HL-60 (cell line): ENCODE measurements around the gene OTULINL.

Source experiments
- CTCF ChIP-seq: IDR thresholded peaks from one replicate; pipeline ENCODE4 v1.5.1; 2011; ENCODE audit warnings: low read length, control low read depth, inconsistent platforms; ENCODE audit not compliant: insufficient read depth
- POLR2AphosphoS5 ChIP-seq: IDR thresholded peaks from 2 replicates; pipeline ENCODE4 v1.6.1; 2012; ENCODE audit warnings: low read depth
- SPI1 ChIP-seq: IDR thresholded peaks from 2 replicates; pipeline ENCODE4 v1.6.1; 2012; ENCODE audit warnings: low read depth, mild to moderate bottlenecking, borderline replicate concordance
- TF ChIP-seq, protein P1 (sequence below): IDR thresholded peaks from 2 replicates; pipeline ENCODE4 v1.6.1; 2012; ENCODE audit warnings: low read depth; ENCODE audit not compliant: insufficient replicate concordance

DNA sequence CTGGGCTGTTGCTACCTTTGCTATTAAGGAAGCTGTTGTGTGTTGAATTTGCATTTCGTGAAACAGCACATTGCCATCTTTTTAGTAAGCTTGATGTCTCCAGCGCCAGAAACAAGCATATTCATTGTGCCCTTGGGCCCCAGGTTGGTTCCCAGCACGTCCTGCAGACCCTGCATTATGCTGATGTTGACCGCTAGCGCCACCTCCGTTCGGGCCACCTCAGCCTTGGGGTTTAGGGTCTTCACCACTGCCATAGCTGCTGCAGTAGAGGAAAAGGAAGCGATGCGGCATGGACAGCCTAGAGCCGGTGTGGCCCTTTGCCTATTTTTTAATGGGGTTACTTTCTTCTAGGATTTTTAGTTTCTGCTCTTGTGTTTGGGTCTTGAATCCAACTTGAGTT lies 59.2 kb downstream of the OTULINL start:
- TF ChIP-seq POLR2AphosphoS5 (no peak), CTCF (no peak), SPI1 (no peak)
- TF ChIP-seq, protein P1, sequence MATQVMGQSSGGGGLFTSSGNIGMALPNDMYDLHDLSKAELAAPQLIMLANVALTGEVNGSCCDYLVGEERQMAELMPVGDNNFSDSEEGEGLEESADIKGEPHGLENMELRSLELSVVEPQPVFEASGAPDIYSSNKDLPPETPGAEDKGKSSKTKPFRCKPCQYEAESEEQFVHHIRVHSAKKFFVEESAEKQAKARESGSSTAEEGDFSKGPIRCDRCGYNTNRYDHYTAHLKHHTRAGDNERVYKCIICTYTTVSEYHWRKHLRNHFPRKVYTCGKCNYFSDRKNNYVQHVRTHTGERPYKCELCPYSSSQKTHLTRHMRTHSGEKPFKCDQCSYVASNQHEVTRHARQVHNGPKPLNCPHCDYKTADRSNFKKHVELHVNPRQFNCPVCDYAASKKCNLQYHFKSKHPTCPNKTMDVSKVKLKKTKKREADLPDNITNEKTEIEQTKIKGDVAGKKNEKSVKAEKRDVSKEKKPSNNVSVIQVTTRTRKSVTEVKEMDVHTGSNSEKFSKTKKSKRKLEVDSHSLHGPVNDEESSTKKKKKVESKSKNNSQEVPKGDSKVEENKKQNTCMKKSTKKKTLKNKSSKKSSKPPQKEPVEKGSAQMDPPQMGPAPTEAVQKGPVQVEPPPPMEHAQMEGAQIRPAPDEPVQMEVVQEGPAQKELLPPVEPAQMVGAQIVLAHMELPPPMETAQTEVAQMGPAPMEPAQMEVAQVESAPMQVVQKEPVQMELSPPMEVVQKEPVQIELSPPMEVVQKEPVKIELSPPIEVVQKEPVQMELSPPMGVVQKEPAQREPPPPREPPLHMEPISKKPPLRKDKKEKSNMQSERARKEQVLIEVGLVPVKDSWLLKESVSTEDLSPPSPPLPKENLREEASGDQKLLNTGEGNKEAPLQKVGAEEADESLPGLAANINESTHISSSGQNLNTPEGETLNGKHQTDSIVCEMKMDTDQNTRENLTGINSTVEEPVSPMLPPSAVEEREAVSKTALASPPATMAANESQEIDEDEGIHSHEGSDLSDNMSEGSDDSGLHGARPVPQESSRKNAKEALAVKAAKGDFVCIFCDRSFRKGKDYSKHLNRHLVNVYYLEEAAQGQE: no peak
